NCI-H128 (cell line): ENCODE data around the gene ZEB1.
"Not testable (repeated sequence)": the region's sequence is repeated elsewhere in the genome, so short reads cannot be mapped to it uniquely, and the experiment has no call there.

Source experiments
- DNase-seq: peaks from one replicate; lab custom pipeline; 2025; ENCODE audit not compliant: unreplicated experiment; lab: John Stamatoyannopoulos, UW

Gene ZEB1

DNA sequence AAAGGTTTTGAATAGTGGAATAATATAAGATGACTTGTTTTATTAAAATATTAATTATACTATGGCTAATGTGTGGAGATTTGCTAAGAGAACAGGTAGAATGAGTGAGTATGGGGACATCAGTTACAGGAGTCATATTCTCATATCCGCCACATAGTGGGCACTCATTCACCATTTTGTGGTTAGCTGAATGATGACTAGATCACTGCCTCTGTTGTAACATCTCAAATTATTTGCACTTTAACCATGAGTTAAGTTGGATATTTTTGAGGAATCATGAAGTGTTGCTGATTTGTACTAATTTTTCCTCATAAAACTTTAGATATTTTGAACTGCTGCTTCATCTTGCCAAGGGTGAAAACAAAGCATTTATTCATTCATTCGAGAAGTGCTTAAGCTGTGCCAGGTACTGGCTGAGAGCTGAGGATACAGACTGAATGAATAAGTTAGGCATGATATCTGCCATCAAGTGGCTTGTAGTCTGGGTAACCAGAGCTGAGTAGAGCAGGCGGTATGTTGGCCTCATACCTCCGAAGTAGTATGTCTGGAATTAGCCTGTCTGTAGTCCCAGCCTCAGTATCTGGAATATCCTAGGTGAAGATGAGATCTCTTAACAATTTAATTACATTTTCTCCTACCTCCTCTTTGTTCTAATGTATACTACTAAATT is 100.5 kb downstream of the ZEB1 start:
- DNase-seq: no peak

GRCh38 chr10:31421322-31421721 is 102.3 kb downstream of the ZEB1 start:
- no peak for DNase-seq

- no peak for DNase-seq
These were observed 103.6 kb downstream of the ZEB1 start for GRCh38 chr10:31422634-31423033.

DNA sequence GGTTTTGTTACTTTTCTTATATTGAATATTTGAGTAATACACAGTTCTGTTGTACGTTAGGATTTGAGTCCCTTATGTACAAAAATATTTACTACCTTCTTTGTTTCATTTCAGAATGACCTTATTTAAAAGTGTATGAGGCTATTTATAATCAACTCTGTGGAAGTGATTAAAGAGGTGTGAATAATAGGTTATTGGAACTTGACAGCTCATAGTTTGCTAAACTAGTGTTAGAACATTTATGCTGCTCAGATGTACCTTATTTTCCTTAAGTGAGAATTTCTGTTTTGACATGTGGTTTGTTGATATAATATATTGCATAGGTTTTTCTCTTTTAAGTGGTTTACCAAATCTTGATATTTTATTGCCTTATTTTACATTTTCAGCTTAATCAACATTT is 105.5 kb downstream of the ZEB1 start:
- no peak for DNase-seq

DNA sequence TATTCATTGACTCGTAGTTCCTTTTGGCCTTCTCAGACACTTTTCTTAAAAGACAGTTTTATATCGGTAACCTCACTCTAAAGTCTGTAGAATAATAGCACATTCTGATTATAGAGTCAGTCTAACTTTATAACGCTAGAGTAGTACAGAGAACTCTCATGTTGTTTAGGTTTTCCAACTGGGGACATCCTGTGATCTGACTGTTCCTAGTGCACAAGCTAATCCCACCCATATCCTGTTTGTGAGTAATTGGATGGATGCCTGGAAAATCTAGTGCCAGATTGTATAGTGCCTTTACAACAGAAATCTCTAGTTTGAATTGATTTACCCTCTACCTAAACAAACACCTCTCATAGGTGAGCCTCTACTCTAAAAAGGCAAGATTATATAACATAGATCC is 107.4 kb downstream of the ZEB1 start:
- DNase-seq: no peak

DNA sequence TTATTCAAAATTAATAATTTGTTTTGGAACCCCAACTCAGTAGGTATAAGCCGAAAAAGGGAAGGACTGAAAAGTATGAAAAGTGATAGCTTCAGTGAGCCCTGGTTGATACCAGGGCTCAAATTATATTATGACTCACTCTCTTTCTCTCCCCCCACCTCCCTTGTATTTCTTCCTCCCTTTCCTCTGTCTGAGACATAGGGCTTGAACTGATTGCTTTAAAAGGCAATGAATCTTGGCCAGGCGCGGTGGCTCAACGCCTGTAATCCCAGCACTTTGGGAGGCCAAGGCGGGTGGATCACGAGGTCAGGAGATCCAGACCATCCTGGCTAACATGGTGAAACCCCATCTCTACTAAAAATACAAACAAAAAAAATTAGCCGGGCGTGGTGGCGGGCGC is 108.3 kb downstream of the ZEB1 start:
- DNase-seq: not testable (repeated sequence)

- not testable (repeated sequence) for DNase-seq
These were observed 109.5 kb downstream of the ZEB1 start for GRCh38 chr10:31428499-31428898.

DNA sequence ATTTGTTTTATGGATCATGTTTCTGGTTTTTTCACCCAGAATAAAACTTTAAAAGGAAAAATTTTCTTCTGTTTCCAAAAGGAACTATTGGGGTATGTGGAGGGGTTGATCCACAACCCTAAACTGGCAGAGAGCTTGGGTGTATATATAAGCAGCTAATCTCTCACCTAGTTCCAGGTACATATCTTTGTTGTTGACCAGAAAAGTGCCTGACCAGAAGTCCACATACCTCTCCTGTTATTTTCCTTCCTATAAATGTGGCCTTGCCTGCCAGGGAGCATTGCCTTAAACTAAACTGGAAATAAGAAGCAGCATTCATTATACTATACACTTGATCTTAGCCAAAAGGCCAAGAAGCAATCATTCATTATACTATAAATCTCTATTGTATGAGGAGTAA is 112.0 kb downstream of the ZEB1 start:
- DNase-seq: no peak

DNA sequence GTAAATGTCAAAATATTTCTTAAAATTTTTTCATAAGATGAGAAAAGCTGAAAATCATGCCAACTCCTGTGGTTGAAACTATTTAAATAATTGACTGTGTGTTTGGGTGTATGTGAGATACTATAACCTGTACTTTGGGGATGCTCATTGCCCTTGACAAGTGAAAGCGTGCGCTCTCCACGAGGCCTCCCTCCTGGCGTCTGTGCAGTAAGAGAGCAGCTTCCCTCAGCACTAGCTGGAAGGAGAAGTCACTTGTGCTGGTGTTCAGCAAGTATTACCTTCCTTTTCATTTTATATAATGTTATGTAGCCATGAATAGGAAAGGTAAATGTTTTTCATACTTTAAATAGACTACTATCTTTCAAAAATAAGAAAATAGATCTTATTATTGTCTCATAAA is 118.9 kb downstream of the ZEB1 start:
- no peak for DNase-seq

DNA sequence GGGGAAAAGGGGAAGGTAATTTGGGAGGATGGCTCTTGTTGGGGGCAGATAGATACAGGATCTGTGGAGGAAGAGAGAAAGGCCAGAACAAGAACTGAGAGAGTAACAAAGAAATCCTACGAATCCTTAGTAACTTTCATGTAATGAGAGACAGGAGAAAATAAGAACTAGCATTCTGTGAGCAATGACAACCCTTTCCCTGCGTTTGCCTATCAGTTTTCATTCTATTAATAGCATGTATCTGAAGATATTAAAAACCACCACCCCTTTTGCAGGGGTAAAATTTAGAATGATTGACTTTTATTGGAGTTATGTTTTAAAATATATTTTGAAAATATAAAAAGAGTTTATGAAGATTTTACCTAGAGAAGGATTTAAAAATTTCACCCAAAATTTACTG is 132.8 kb downstream of the ZEB1 start:
- DNase-seq: no peak

DNA sequence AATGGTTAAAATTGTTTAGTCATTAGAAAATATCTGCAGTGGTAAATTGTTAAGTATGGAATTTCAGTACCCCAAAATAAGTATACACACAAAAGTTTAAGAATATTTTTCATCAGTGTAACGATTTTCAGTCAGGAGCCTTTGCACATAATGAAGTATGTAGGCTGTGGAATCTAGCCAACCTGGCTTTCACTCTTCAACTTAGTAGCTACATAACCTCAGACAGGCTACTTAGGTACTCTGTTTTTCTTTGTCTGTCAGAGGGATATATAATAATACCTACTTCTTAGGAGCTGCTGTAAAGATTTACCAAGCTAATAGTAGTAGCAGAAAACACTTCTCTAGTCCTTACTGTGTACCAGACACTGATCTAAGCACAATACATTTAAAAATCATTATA is 137.5 kb downstream of the ZEB1 start:
- no peak for DNase-seq

DNA sequence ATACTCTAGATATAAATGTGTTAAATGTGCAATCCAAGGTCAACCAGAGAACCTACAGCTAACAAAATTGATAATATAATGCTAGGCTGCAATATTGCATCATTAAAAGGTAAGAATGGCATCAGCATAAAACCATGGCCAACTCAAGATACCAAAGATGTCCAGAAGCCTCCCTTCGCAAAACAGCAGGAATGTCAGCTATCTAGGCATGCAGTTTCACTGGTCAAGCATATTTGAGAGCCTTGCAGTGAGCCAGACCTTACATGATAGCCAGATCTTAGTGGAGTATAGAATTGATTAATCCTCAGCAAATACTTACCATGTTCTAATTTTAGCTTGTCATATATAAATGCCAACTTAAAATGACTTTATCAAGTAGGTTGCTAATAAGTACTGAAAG is 138.8 kb downstream of the ZEB1 start:
- DNase-seq: no peak

DNA sequence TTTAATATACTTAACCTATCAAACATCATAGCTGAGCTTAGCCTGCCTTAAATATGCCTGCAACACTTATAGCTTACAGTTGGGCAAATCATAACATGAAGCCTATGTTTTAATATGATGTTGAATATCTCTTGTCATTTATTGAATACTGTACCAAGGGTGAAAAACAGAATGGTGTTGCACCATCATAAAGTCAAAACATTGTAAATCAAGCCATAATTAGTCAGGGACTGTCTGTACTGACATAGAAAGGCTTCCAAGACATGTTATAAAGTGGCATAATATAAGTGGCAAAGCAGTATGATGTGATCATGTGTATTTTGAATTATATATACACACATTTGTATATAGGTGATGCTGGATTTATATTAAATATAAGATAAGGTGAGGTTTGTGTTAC is 140.0 kb downstream of the ZEB1 start:
- DNase-seq: no peak

DNA sequence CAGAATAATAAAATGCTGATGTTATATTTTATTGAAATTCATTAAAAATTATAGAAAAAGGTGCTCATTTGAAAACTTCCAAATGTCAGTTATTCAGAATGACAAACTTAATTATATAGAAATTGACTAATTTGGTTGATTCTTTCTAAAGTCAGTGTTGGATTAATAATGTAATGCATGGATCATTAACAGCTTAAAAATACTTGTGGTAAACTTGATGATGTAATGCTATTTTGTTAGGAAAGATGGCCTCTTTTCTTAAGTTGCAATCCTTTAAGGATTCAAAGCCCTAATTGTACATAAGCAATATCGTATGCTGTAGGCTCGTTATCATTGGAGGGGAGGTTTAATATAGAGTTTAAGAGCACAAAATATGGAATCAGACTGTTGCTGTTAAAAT is 141.2 kb downstream of the ZEB1 start:
- DNase-seq: no peak

- DNase-seq: no peak
These were observed 145.5 kb downstream of the ZEB1 start for GRCh38 chr10:31464552-31464951.

DNA sequence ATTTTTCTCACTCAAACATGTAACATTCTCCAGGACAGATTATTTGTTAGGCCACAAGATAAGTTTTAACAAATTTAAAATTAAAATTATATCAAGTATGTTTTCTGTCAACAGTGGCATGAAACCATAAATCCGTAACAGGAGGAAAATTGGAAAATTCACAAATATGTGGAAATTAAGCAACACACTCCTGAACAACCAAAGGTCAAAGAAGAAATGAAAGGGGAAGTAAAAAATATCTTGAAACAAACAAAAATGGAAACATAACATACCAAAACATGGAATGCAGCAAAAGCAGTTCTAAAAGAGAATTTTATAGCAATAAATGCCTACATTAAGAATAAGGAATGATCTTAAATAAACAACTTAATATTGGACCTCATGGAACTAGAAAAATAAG is 147.3 kb downstream of the ZEB1 start:
- DNase-seq: no peak

- no peak for DNase-seq
These were observed 148.9 kb downstream of the ZEB1 start for GRCh38 chr10:31467791-31468535.

DNA sequence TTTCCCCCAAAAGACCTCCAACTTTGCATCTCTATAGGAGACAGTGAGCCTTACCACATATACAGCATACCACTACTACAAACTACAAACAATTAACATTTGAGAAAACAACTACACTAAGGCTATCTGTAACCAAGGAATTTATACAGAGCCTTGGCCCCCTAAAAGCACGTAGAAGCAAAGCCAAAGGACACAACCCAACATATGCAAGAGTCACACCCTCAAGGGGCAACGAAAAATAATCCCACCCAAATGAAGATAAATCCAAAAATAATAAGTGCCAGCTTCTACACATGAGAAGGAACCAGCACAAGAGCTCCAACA is 149.5 kb downstream of the ZEB1 start:
- DNase-seq: no peak

GRCh38 chr10:31475519-31475918 is 156.5 kb downstream of the ZEB1 start:
- no peak for DNase-seq

DNA sequence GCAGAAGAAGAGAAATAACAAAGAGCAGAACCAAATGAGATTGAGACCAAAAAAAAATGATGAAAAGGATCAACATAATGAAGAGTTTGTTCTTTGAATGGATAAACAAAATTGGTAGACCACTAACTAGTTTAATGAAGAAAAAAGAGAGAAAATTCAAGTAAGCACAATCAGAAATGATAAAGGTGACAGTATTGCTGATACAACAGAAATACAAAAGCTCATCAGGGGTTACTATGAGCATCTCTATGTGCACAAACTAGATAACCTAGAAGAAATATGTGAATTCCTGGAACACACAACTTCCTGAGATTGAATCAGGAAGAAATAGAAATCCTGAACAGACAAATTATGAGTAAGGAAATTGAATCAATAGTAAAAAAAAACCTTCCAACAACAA is 157.1 kb downstream of the ZEB1 start:
- DNase-seq: no peak

- no peak for DNase-seq
These were observed 158.6 kb downstream of the ZEB1 start for GRCh38 chr10:31477584-31477983.

DNA sequence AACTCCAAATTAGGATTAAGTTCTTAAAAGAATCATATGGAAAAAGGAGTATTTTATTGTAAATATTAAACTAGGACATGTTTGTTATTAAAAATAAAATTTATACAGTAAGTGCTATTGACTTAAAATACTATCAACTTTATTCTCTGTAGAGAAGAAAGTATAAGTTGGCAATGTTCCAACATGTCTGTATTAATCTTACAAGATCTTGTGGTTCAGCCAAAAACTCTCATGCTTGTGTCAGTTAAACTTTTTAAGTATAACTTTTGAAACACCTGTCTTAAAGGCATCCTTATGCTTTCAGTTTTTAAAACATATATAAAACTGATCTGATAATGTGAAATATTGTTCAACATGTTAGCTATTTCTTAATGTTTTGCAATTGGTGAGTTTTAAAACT is 160.7 kb downstream of the ZEB1 start:
- no peak for DNase-seq

DNA sequence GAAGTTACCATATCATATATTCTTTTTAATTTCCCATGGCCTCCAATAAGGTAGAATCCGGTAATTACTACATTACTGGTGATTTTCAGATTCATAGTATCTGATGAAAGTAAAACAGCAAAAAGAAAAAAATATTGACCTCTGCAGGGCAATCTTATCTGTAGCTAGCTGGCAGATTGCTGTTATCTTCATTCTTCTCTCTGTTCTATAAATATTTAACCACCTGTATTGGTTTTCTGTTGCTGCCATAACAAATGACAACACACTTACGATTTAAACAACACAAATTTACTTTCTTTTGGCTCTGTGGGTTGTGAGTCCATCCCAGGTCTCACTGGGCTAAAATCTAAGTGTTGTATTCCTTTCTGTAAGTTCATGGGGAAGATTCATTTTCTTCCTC is 164.5 kb downstream of the ZEB1 start:
- DNase-seq: no peak
